Measurements from ENCODE around the gene NEURL4.
A peak's percentile ranks its signal among the peaks of the same experiment; 100 is the strongest.

The NEURL4 gene

DNA sequence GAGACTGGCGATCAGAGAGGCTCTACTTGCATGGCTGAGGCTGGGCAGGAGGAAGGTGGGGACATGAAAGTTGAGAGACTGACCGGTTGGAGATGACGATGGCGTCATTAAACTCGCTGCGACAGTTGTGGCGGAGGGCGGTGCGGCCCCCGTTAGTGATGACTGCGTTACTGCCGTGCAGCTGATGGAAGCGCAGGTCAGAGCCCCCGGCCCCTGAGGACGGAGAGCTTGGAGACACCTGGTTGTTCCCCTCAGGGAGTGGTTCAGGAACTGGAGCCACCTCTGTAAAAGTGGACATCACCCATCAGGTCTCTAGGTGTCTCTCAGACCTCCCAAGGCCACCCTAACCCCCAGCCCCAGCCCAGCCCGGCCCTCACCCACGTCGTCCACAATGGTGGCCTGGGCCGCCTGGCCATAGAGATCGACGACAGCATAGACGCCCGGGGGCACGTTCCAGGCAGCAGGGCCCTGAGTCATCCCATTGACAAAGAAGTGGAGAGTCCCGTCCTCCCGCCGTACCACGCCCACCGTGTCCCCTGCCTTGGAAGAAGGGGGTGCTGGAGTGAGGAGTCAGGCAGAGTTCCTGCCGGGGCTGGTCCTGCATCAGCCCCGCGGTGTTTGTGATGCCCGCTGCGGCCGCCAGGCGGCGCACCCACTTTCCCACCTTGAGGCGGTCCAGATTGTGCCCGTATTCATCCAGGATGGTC lies 5.3 kb downstream of the NEURL4 start:
- DNase-seq (ENCODE audit: low spot score), result no peak

DNA sequence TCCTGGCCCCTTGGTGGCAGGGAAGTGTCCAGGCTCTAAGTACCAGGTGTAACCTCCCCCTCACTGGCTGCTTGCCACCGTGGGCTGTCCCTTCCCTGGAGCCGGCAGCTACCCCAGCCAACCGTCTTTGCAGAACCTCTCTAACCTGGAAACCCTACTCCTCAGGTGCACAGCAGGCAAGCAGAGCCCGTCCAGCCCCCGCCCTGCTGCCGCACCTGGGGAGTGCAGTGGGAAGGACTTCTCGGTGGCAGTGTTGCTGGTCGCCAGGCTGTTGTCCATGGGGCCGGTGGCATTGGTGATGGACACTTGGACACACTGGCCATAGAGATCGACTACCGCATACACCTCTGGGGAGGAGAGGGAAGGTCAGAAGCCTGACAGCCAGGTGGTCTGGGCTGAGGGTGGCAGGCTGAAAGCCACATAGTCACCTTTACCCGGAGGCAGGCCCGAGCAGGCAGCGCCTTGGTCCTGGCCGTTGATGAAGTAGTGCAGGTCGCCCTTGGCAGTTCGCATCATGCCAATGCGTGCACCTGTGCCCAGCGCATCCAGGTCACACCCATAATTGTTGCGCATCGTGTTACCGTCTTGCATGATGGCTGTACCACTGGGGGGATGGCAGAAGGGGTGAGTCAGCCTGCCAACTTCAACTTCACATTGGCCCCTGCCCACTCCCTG lies 6.5 kb downstream of the NEURL4 start:
- DNase-seq (ENCODE audit: low spot score), result no peak

DNA sequence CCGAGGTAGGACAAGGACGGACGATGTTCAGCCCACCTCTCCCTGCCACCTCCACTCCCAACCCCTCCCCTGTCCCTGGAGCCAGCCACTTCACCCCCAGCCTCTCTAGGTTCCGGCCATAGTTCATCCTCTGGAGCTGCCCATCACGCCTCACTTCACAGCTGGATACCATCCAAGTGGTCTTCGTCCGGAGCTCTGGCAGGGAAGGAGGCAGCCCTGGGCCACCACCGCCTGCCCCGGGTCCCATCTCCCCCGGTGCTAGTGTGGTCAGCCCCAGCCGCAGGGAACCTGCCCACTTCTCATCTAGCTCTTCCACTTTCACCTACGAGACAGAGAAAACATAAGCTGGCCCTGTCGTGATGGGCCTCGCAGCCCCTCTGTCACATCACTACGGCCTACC lies 7.7 kb downstream of the NEURL4 start:
- DNase-seq (ENCODE audit: low spot score), result no peak

DNA sequence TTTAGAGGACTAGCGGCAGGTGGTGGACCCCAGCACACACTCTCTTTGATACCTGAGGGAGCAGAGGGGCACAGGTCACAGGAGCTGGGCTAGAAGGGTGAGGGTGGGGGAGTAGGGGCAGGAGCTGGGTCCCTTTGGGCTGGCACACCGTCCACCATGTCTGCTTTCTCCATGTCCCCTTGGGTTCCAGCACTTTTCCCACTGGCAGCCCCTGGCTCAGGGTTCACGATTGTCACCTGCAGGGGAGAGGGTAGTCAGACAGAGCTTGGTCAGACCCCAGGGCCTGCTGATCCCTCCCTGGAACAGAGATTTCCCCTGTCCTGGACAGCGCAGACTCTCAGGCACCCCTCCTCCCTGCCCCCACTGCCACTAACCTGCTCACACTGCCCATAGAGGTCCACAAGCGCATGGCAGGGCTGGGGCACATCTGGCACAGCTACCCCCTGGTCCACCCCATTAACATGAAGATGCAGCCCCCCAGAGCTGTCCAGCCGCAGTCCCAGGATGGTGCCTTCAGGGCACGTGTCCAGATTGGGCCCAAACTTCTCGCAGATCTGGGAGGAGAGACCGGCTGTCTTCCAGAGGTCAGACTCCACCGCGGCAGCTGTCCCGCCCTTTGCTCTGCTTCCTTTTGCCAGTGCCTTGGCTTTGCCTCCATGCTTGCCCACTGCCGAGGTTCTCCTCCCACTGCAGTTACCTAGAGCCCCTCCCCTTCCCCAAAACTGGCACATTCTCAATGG lies 10.8 kb downstream of the NEURL4 start:
- DNase-seq (ENCODE audit: low spot score), result no peak

DNA sequence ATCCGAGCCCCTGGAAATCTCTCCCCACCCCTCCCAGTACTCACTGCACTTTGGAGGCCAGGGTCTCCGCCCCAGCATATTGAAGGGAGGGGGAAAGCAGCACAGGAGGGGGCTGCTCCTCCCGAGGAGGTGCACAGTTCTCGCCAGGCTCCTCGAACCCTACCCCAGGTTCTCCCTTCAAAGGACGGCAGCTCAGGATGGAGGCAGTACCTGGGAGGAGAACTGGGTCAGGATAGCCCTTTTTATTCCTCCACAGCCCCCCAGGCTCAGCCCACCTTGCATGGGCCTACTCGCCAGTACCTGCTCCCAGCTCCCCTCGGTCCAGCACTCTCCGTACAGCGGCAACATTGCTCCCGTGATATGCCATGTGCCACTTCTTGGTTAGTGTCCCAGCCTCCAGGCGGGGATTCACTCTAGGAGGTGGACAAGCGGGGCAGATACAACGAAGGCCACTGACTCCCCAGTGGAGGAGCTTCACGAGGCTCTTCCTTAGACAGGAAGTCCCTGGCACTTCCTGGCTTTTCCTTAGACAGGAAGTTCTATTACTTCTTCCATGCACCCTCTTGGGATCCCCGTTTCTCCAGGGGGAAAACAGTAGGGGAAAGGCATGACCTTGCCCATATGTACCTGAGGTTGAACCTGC lies 11.9 kb downstream of the NEURL4 start:
- no peak for DNase-seq (ENCODE audit: low spot score)

DNA sequence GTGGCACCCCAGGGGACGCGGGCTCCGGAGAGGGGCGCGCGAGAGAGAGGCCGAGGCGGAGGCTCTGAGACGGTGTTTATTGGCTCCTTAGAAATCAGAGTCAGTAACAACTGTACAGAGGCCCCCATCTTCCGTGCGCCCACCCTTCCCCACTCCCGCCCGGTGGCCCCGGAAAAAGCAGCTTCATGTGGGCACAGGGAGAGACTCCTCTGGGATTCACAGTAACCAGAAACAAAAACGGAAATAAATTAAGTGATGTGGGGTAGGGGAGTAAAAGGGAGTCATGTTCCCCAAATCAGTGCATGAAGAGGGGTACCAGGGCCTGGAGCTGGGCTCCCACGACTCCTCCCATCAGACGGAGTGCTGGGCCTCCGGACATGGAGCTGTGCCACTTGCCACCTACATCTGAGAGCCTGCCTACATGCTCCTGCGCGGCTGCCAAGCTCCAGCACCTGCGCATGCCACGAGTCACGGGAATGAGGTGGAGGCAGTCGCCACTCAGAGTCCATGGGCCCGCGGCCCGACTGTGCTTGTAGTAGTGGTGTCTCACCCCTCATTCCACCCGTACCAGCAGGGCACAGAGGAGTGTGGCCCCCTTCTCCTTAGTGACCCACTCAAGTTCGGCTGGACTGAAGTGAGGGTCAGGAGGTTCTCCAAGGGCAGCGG lies 13.4 kb downstream of the NEURL4 start:
- DNase-seq (ENCODE audit: low spot score), result no peak

DNA sequence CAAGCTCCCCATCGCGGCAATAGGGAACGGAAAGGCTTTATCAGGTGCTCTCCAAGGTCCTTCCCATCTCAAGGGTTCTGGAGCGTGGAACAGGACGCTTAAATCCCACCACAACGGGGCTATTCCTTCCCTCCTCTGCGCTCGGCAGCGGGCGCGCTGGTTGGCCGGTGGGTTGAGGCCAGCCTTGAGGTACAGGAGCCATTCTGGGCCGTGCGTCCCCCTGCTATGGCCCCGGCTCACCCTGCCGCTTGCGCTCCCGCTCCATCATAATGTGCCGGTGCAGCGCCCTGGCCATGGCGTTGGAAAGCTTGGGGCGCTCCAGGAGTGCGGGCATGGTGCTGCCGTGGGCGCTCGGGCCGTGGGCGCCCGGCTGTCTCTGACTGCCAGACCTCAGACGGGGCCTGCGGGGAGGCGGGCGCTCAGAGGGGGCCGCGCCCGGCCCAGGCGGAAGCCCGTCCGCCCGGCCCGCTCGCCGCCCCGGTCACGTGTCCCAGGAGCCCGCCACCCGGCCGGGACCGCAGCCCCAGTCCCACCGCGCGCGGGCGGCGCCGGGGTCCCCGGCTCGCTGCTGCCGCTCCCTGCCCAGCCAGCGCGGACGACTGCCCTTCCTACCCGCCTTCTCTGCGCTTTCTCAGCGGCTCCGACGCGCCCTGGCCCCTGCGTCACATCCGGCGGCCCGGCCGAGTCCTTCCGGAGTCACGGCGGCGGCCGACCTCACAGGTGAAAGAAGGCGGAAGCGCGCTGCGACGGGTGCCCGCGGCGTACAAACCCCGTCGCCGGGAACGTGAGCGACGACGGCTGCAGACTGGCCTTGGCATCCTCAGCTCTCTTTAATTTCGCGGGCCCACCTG lies 14.2 kb downstream of the NEURL4 start, which contains the start of gene GPS2:
Gene GPS2, minus strand, starts transcription at position 642 of the 851 bp plus-strand sequence. Its CDS starts 308 bp downstream, at position 334.
- DNase-seq (ENCODE audit: low spot score), result peak; percentile 82

DNA sequence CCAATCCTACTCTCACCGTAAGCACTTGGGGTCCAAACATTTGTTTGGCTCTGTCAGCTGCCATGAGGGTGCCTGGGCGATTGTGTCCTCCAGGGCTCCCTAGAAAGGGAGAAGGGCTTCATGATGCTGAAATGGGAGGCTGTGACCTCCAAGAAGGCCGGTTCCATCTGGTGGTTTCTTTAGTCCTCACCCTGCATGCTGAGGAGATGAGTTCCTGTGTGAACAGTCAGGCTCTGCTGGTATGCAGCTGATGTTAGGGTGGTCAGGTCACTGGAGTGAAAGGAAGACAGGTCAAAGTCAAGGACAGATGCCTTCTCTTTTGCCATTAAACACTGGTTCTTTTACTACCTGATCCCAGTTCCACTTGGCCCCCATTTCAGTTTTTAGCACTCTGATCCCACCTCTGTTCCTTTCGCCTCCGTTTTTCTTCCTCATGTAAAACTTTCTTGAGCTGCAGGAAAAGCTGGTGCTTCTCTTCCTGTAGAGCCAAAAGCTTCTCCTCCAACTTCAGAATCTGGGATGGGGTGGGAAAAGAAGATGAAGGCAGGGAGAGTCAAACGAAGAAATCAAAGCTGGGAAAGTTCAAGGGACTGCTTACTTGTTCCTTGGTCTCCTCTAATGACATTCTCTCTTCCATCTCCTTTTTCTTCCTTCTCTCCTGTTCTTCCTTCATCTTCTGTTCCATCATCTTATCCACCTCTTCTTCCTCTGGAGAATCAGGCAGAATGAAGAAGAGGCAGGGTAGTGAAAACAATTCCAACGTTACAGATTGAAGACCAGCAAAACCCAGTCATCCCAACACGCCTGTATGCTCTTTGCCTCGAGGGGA lies 15.0 kb downstream of the NEURL4 start:
- no peak for DNase-seq (ENCODE audit: low spot score)

DNA sequence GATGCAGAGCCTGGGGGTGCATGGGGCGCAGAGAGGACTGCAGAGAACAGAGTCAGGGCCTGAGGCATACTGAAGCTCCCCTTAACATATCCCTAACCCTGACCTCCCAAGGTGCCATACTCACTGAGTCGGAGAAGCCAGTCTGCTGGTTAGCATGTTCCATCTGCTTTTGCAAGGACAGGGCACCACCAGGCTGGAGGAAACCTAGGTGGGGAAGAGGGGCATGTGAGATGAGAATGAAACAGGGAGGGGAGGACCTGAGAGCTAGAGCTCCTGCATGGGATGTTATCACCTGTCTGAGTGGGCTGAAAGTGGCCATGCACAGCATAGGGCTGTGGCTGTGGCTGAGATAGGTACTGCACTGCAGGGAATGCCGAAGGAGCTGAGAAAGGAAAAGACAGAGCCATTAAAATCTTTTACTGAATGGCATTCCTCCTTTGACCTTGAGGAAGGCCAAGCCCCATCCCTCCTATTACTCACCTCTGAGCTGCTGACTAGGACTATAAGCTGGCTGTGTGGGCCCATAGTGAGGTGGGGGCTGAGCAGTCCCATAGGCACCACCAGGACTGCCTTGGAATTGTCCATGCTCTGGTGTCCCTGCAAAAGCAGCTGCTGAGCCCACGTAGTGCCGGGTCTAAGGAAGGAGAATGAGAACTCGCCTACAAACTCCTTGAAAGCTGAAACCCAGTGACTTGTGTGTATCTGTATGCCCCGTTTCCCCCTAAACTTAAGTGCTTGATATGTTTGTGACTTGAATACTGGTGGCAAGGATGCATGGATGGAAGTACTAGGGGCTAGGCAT lies 15.8 kb downstream of the NEURL4 start:
- DNase-seq (ENCODE audit: low spot score), result no peak

DNA sequence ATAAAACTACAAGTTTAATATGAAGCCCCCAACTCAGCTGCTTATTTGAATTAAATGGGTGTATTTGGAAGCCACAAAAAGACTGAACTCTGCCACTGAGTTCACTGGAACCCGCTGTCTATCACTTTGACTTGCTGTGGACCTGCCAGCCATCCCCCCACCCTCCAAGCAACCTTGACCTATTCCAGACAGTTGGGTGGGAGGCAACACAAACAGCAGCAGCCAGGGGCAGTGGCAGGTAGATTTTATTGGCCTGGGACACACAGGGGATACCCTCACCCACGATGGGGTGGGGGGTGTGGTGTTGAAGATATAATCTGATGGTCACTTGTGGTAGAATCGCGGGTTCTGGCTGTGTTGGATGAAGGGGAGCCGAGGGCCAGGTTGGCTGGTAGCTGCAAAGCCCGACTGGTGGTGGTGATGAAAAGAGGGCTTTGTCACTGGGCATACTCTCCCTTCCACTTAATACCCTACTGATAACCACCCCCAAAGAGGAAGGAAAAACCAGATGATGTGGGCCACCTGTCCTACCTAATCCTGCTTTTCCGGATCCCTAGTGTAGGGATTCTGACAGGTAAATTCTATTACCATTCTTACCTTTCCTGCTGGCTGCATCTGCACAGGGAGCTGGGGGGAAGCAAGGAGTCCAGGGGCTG lies 16.6 kb downstream of the NEURL4 start:
- no peak for DNase-seq (ENCODE audit: low spot score)

DNA sequence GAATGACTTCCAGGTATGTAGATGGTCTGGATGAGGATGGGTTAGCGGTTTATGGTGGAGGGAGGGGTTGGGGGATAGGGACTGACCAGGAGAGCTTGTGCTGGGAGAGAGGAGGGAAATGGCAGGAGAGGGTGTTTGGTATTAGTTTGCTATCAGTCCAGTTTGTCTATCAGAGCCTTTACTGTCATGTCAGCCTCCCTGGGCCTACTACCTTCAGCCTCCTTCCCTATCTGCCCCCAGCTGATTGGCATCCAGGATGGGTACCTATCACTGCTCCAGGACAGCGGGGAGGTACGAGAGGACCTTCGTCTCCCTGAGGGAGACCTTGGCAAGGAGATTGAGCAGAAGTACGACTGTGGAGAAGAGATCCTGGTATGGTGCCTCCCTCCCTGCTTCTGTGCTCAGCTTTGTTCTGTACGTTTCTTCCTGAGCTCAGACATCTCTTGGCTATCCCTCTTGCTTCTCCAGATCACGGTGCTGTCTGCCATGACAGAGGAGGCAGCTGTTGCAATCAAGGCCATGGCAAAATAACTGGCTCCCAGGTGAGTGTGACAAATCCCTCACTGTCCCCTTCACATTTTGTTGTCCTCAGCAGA lies 17.9 kb downstream of the NEURL4 start:
- DNase-seq (ENCODE audit: low spot score), result no peak

DNA sequence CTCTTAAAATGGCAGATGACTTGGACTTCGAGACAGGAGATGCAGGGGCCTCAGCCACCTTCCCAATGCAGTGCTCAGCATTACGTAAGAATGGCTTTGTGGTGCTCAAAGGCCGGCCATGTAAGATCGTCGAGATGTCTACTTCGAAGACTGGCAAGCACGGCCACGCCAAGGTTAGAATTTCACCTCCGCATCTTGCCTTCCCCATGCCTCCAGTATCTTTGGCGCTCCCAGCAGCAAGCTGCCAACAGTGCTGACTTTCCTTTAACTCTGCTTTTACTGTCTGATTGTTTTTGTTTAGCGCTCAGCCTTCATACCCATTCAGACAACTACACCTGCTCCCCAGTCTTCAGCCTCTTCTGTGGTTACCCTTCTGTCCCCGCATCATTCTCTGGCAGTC lies 19.5 kb downstream of the NEURL4 start:
- no peak for DNase-seq (ENCODE audit: low spot score)

DNA sequence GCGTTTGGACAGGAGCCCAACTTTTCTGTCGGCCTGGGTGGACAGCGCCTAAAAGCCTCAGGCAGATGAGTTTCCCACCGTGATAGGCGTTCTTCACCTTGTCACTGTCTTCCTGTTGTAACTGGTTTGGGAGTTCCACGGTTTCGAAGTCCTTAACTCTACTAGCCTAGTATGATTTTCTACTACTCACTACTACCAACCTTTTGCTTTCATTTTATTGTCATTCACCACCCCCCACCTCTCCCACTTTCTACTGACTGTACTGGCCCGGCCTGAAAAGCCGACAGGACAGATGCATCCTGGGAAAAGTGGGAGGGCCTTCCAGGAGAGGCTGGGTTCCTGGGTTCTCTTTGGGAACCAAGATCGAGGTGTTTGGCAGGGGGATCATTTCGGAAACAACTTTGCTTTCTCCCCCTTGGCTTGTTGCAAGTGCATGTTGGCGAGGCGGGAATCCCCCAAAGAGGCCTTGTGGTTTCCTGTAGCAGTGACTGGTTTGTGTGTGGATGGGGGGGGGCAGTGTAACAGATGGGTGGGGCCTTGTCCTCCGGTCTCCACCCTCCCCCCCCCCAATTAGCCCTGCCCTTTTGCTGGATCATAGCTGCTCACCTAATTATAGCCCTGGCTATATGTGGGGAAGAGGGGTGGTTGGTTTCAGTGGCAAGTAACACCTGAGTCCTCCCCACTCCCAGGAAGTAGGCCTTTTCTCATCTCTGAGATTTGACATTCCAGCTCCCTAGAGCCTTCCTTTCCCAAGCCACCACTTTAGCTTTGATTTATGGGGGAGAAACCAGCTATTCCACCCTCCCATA lies 20.3 kb downstream of the NEURL4 start:
- peak; percentile 63 for DNase-seq (ENCODE audit: low spot score)

DNA sequence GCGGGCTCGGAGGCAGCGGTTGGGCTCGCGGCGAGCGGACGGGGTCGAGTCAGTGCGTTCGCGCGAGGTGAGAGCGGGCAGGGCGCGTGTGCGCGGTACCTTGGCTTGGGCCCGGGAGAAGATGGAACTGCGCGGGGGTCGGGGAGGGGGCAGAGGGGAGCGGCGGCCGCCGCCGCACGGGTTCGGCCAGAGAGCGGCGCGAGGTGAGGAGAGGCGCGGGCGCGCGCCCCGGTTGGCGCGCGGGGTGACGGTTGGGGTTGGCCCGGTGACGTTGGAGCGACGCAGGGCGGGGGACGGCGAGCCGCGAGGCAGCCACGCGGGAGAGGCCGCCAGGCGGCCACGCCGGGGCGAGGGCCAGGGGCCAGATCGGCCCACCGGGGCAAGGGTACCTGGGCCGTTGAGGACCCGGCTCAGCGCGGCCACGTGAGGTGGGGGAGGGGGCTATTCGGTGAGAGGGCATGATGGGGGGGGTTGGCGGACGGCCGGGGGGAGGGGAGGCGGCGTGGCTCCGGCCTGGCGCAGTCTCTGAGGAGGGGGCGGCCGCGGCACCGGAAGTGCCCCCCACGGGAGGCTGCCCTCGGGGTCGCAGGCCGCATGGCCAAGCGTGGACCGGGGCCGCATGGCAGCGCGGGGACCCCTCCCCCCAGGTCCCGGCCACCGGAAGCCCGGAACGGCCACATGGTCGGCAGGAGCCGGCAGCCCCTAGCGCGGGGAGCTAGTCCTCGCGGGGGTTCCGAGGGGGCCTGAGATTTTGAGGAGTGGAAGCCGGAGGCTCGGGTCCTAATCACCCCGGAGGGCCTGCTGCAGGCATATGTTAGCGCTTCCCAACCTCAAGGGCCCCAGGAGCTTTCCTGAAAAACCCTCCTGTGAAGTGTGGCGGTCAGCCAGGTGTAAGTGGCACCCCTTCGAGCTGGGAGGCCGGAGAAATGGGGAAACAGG lies 21.2 kb downstream of the NEURL4 start:
- DNase-seq (ENCODE audit: low spot score), result no peak

DNA sequence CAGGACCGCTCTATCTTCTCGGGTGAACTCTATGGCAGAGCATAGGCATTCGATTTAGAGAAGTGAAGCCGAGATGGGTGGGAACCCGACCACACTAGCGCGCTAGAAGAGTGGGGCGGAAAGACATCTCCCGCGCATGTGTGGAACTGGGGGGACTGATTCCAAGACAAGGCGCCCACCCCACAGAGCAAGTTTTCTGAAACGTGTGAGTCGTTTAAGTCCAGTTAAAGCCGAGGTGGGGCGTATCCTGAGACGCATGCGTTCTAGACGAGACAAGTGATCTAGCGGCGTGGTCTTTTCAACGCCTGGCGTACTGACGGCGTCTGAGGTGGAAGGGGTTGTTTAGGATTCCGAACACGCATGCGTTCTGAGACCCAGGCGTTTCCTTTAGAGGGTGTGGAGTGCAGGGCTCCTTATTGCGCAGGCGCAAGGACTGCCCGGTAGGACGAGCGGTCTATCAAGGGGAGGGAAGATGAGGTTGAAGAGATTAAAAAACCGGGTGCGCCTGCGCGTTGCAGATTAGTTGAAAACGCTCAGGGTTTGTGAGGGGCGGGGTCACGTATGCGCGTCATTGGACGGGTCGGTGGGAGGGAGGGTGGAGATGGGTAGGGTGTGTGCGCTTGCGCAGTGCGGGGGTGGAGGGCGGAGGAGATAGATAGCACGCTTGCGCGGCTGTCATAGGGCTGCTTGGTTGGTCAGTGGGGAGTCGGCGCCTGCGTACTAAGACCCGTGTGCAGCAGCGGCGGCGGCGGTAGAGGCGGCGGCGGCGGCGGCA lies 22.0 kb downstream of the NEURL4 start, which contains the start of gene EIF5A:
Gene EIF5A, plus strand, starts transcription at position 718 of the 775 bp plus-strand sequence. CDS start 2,008 bp downstream, outside the sequence.
- peak; percentile 99 for DNase-seq (ENCODE audit: low spot score)

Data from globus pallidus (tissue), 1 donor.